Urinary bladder (tissue), 4 donors: ENCODE data around the gene ASIC3. TPM values are rescaled to one million over a fixed set of nuclear protein-coding genes. Genes with fewer than 3 reads are reported as not detected.
"Not testable (repeated sequence)": the region's sequence is repeated elsewhere in the genome, so short reads cannot be mapped to it uniquely, and the experiment has no call there.

Experiments used
- DNase-seq: peaks from one replicate; pipeline ENCODE4 v3.0.0-alpha.2; 2015; ENCODE audit errors: extremely low spot score
- H3K27ac ChIP-seq: one replicate; pipeline ENCODE4 v1.5.1; 2013; ENCODE audit warnings: low read depth, mild to moderate bottlenecking, moderate library complexity
- H3K36me3 ChIP-seq: one replicate; pipeline ENCODE4 v1.6.1; 2013; ENCODE audit warnings: mild to moderate bottlenecking, moderate library complexity; ENCODE audit not compliant: insufficient read depth
- H3K4me1 ChIP-seq: one replicate; pipeline ENCODE4 v1.6.1; 2013; ENCODE audit warnings: mild to moderate bottlenecking, moderate library complexity; ENCODE audit not compliant: insufficient read depth
- H3K4me3 ChIP-seq: one replicate; pipeline ENCODE4 v1.5.1; 2013; ENCODE audit warnings: low read depth, low read length
- WGBS: extraction: QIAGEN DNeasy Blood & Tissue Kit; methylation state at CpG from one replicate; pipeline ENCODE4 v1.1.7; 2013; 5-methylcytosine and 5-hydroxymethylcytosine counted together
- polyA plus RNA-seq: library from polyadenylated mRNA; stranded (reverse); fragments of 200-250 nt; gene quantifications from one replicate; pipeline ENCODE4 v1.2.3, GENCODE V29; 2013
- total RNA-seq: library from RNA; depleted of rRNA; stranded (reverse); fragments of >200 nt; gene quantifications from one replicate; pipeline ENCODE4 v1.2.3, GENCODE V29; 2014
- donor health status: healthy with polysubstance abuse.
- donor health status: healthy.

Gene ASIC3
- total and polyA plus RNA-seq, 2 donors, result 1.1 to 2.0 TPM

- WGBS, result 84% methylated on average over 17 of the region's 17 CpGs
Measured at GRCh38 chr7:151032936-151033863, 15.1 kb upstream of the ASIC3 start.

GRCh38 chr7:151033864-151034249, 14.5 kb upstream of the ASIC3 start:
- Histone ChIP-seq H3K27ac (no peak overlapping the region), H3K36me3 (no peaks in the 10 kb centered on the region), H3K4me1 (no peaks in the 10 kb centered on the region), H3K4me3 (no peak overlapping the region)
- WGBS, result 89% methylated on average over 5 of the region's 5 CpGs
- DNase-seq, result no peak

More at GRCh38 chr7:151032936-151033863, 15.1 kb upstream of the ASIC3 start:
- Histone ChIP-seq H3K36me3 (no peaks in the 10 kb centered on the region), H3K4me3 (no peak overlapping the region), H3K4me1 (no peaks in the 10 kb centered on the region), H3K27ac (no peak overlapping the region)
- DNase-seq, result no peak

- Histone ChIP-seq H3K4me1 (no peaks in the 10 kb centered on the region), H3K27ac (no peak overlapping the region), H3K36me3 (no peaks in the 10 kb centered on the region), H3K4me3 (no peak overlapping the region)
- WGBS, result 90% methylated on average over 21 of the region's 21 CpGs
- no peak for DNase-seq
Measured at GRCh38 chr7:151034312-151035025, 13.9 kb upstream of the ASIC3 start.

GRCh38 chr7:151035026-151035717, 13.2 kb upstream of the ASIC3 start:
- DNase-seq, result no peak
- H3K4me1 ChIP-seq, result no peaks in the 10 kb centered on the region
- no peaks in the 10 kb centered on the region for H3K36me3 ChIP-seq
- WGBS, result 85% methylated on average over 21 of the region's 21 CpGs
- H3K27ac ChIP-seq, result no peak overlapping the region
- no peak overlapping the region for H3K4me3 ChIP-seq

GRCh38 chr7:151035902-151036301, 12.4 kb upstream of the ASIC3 start:
- 93% methylated on average over 17 of the region's 17 CpGs for WGBS
- Histone ChIP-seq H3K27ac (no peak overlapping the region), H3K4me1 (no peaks in the 10 kb centered on the region), H3K36me3 (no peaks in the 10 kb centered on the region), H3K4me3 (no peak overlapping the region)
- DNase-seq, result no peak

- H3K4me1 ChIP-seq, result no peaks in the 10 kb centered on the region
- 38% methylated on average over 12 of the region's 12 CpGs for WGBS
- H3K36me3 ChIP-seq, result no peaks in the 10 kb centered on the region
- DNase-seq, result no peak
- H3K27ac ChIP-seq, result no peak overlapping the region
- H3K4me3 ChIP-seq, result no peak overlapping the region
Measured at GRCh38 chr7:151038951-151039849, 9.1 kb upstream of the ASIC3 start.

GRCh38 chr7:151039850-151040548, 8.3 kb upstream of the ASIC3 start:
- H3K36me3 ChIP-seq, result no peaks in the 10 kb centered on the region
- 71% methylated on average over 18 of the region's 18 CpGs for WGBS

GRCh38 chr7:151040616-151041375, 7.5 kb upstream of the ASIC3 start:
- 93% methylated on average over 30 of the region's 30 CpGs for WGBS
- Histone ChIP-seq H3K4me3 (no peak overlapping the region), H3K4me1 (no peaks in the 10 kb centered on the region), H3K36me3 (no peaks in the 10 kb centered on the region), H3K27ac (no peak overlapping the region)
- DNase-seq, result no peak

More at GRCh38 chr7:151039850-151040548, 8.3 kb upstream of the ASIC3 start:
- no peak overlapping the region for H3K4me3 ChIP-seq
- no peak for DNase-seq
- H3K4me1 ChIP-seq, result no peaks in the 10 kb centered on the region
- no peak overlapping the region for H3K27ac ChIP-seq

GRCh38 chr7:151043449-151043848, 4.9 kb upstream of the ASIC3 start:
- not testable (repeated sequence) for H3K36me3 ChIP-seq, DNase-seq, H3K4me1 ChIP-seq, H3K4me3 ChIP-seq, H3K27ac ChIP-seq
- 84% methylated on average over 10 of the region's 10 CpGs for WGBS

GRCh38 chr7:151043959-151044358, 4.4 kb upstream of the ASIC3 start:
- H3K4me3 ChIP-seq, result no peak overlapping the region
- H3K36me3 ChIP-seq, result no peaks in the 10 kb centered on the region
- no peak for DNase-seq
- H3K27ac ChIP-seq, result no peak overlapping the region
- H3K4me1 ChIP-seq, result no peaks in the 10 kb centered on the region
- 94% methylated on average over 20 of the region's 20 CpGs for WGBS

- no peak for DNase-seq
- H3K4me3 ChIP-seq, result no peak overlapping the region
- no peaks in the 10 kb centered on the region for H3K4me1 ChIP-seq
- 79% methylated on average over 11 of the region's 11 CpGs for WGBS
- H3K36me3 ChIP-seq, result no peaks in the 10 kb centered on the region
- H3K27ac ChIP-seq, result no peak overlapping the region
Measured at GRCh38 chr7:151045262-151045661, 3.1 kb upstream of the ASIC3 start.

GRCh38 chr7:151045967-151046366, 2.4 kb upstream of the ASIC3 start:
- Histone ChIP-seq H3K36me3 (no peaks in the 10 kb centered on the region), H3K4me1 (no peaks in the 10 kb centered on the region)
- 89% methylated on average over 9 of the region's 9 CpGs for WGBS

More at GRCh38 chr7:151045967-151046366, 2.4 kb upstream of the ASIC3 start:
- Histone ChIP-seq H3K27ac (no peak overlapping the region), H3K4me3 (no peak overlapping the region)
- DNase-seq, result no peak
